GM18526 (cell line): ENCODE data around the gene SORCS1.

ENCODE experiments used
- POLR2A ChIP-seq: IDR thresholded peaks from 3 replicates; pipeline ENCODE4 v1.6.1; 2011; ENCODE audit not compliant: insufficient read length; ENCODE audit errors: extremely low read depth

Gene SORCS1

GRCh38 chr10:106714734-106715555 is 449.6 kb downstream of the SORCS1 start:
- no peak for TF ChIP-seq POLR2A

- no peak for TF ChIP-seq POLR2A
These were observed 450.7 kb downstream of the SORCS1 start for GRCh38 chr10:106713846-106714245.

GRCh38 chr10:106712988-106713387 is 451.5 kb downstream of the SORCS1 start:
- TF ChIP-seq POLR2A = no peak

- no peak for TF ChIP-seq POLR2A
These were observed 453.1 kb downstream of the SORCS1 start for GRCh38 chr10:106711313-106711906.

GRCh38 chr10:106708506-106708905 is 456.0 kb downstream of the SORCS1 start:
- TF ChIP-seq POLR2A = no peak

GRCh38 chr10:106707657-106708056 is 456.8 kb downstream of the SORCS1 start:
- no peak for TF ChIP-seq POLR2A

GRCh38 chr10:106706127-106706526 is 458.4 kb downstream of the SORCS1 start:
- TF ChIP-seq POLR2A = no peak

- TF ChIP-seq POLR2A = no peak
These were observed 458.8 kb downstream of the SORCS1 start for GRCh38 chr10:106705681-106706100.

GRCh38 chr10:106696239-106696638 is 468.3 kb downstream of the SORCS1 start:
- no peak for TF ChIP-seq POLR2A

- TF ChIP-seq POLR2A = no peak
These were observed 469.8 kb downstream of the SORCS1 start for GRCh38 chr10:106694696-106695095.

- TF ChIP-seq POLR2A = no peak
These were observed 482.3 kb downstream of the SORCS1 start for GRCh38 chr10:106682175-106682574.

- TF ChIP-seq POLR2A = no peak
These were observed 484.4 kb downstream of the SORCS1 start for GRCh38 chr10:106680061-106680460.

- no peak for TF ChIP-seq POLR2A
These were observed 485.2 kb downstream of the SORCS1 start for GRCh38 chr10:106679314-106679713.

- no peak for TF ChIP-seq POLR2A
These were observed 491.9 kb downstream of the SORCS1 start for GRCh38 chr10:106672517-106673175.

- no peak for TF ChIP-seq POLR2A
These were observed 502.8 kb downstream of the SORCS1 start for GRCh38 chr10:106661767-106662140.

GRCh38 chr10:106661133-106661766 is 503.3 kb downstream of the SORCS1 start:
- no peak for TF ChIP-seq POLR2A

GRCh38 chr10:106660550-106660949 is 504.0 kb downstream of the SORCS1 start:
- TF ChIP-seq POLR2A = no peak
